Ishikawa (cell line): ENCODE data around the gene MYL5.

ENCODE experiments used
- CEBPB ChIP-seq: IDR thresholded peaks from 2 replicates; pipeline ENCODE4 v1.6.1; 2012
- CREB1 ChIP-seq: IDR thresholded peaks from 2 replicates; pipeline ENCODE4 v1.6.1; 2012; ENCODE audit warnings: low read depth
- EGR1 ChIP-seq: IDR thresholded peaks from 2 replicates; pipeline ENCODE4 v1.6.1; 2012
- EP300 ChIP-seq: IDR thresholded peaks from 2 replicates; pipeline ENCODE4 v1.6.1; 2012; ENCODE audit warnings: borderline replicate concordance
- FOXM1 ChIP-seq: IDR thresholded peaks from 2 replicates; pipeline ENCODE4 v1.6.1; 2012; ENCODE audit warnings: low read depth, borderline replicate concordance
- MAX ChIP-seq: IDR thresholded peaks from 2 replicates; pipeline ENCODE4 v1.6.1; 2012
- NFIC ChIP-seq: IDR thresholded peaks from 2 replicates; pipeline ENCODE4 v1.6.1; 2012
- RAD21 ChIP-seq: IDR thresholded peaks from 2 replicates; pipeline ENCODE4 v1.6.1; 2012; ENCODE audit warnings: low read depth
- REST ChIP-seq: IDR thresholded peaks from 2 replicates; pipeline ENCODE4 v1.6.1; 2012; ENCODE audit warnings: low read depth, mild to moderate bottlenecking
- TAF1 ChIP-seq: IDR thresholded peaks from 2 replicates; pipeline ENCODE4 v1.6.1; 2012; ENCODE audit warnings: low read depth, mild to moderate bottlenecking
- TCF12 ChIP-seq: IDR thresholded peaks from 2 replicates; pipeline ENCODE4 v1.6.1; 2012; ENCODE audit warnings: low read depth
- TEAD4 ChIP-seq: IDR thresholded peaks from 2 replicates; pipeline ENCODE4 v1.6.1; 2012
- YY1 ChIP-seq: IDR thresholded peaks from 2 replicates; pipeline ENCODE4 v1.6.1; 2012; ENCODE audit warnings: low read depth
- ZBTB7A ChIP-seq: IDR thresholded peaks from 2 replicates; pipeline ENCODE4 v1.6.1; 2012; ENCODE audit warnings: low read depth
- TF ChIP-seq, protein P1 (sequence below): IDR thresholded peaks from 2 replicates; pipeline ENCODE4 v1.6.1; 2012

The MYL5 gene

GRCh38 chr4:709348-709747 is 35.0 kb downstream of the MYL5 start:
- TF ChIP-seq TEAD4 (no peak), CEBPB (no peak), EP300 (no peak), CREB1 (no peak), MAX (no peak), RAD21 (no peak), EGR1 (no peak), FOXM1 (no peak), ZBTB7A (no peak), REST (no peak), NFIC (no peak), YY1 (no peak), TAF1 (no peak), TCF12 (no peak)
- TF ChIP-seq, protein P1, sequence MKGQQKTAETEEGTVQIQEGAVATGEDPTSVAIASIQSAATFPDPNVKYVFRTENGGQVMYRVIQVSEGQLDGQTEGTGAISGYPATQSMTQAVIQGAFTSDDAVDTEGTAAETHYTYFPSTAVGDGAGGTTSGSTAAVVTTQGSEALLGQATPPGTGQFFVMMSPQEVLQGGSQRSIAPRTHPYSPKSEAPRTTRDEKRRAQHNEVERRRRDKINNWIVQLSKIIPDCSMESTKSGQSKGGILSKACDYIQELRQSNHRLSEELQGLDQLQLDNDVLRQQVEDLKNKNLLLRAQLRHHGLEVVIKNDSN: no peak

DNA sequence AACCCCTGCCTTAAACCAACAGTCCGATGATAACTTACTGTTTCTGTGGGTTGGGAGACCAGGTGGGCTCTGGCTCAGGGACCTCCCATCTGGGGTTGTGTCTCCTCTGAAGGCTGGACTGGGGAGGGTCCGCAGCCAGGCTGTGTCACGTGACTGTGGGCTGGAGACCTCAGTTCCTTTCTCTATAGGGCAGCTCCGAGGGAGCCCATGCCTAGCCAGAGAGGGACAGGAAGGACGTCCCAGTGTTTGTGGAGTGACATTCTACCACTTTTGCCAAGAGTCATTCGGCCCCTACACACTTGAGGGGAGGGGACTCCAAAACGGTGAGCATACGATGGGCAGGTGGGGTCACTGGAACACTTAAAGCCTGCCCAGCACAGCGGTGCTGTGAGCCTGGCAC is 35.8 kb downstream of the MYL5 start:
- TF ChIP-seq YY1 (no peak), TCF12 (no peak), TEAD4 (no peak)

- TF ChIP-seq NFIC (no peak), TCF12 (no peak), MAX (no peak), TAF1 (no peak), ZBTB7A (no peak), TEAD4 (no peak), EGR1 (no peak), EP300 (no peak), REST (no peak)
Observed at GRCh38 chr4:710916-711315, 36.6 kb downstream of the MYL5 start.

- TF ChIP-seq RAD21 (no peak), EGR1 (no peak), FOXM1 (no peak)
Observed at GRCh38 chr4:712093-712492, 37.8 kb downstream of the MYL5 start.

DNA sequence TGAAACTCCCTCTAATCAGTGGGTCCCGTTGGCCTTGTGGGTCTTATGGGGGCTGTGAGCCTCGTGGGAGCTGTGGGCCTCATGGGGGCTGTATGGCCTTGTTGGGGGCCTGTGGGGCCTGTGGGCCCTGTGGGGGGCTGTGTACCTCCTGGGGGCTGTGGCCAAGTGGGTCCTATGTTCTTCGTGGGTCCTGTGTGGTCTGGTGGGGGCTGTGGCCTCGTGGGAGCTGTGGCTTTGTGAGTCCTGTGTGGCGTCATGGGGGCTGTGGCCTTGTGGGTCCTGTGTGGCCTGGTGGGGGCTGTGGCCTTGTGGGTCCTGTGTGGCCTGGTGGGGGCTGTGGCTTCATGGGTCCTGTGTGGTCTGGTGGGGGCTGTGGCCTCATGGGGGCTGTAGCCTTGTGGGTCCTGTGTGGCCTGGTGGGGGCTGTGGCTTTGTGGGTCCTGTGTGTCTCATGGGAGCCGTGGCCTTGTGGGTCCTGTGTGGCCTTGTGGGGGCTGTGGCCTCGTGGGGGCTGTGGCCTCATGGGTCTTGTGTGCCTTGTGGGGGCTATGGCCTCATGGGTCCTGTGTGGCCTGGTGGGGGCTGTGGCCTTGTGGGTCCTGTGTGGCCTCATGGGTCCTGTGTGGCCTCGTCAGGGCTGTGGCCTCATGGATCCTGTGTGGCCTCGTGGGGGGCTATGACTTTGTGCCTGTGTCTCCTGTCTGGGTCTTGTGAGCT is 38.7 kb downstream of the MYL5 start:
- TF ChIP-seq, protein P1: no peak
- TF ChIP-seq YY1 (no peak), FOXM1 (no peak), REST (no peak), TAF1 (no peak), EP300 (no peak), NFIC (no peak)
